SW 1271 (cell line): ENCODE measurements around the gene TPPP.
"Not testable (repeated sequence)": the region's sequence is repeated elsewhere in the genome, so short reads cannot be mapped to it uniquely, and the experiment has no call there.

ENCODE experiments used
- DNase-seq, 2 experiments: peaks; one replicate each; lab custom pipeline; 2025; lab: John Stamatoyannopoulos, UW

TPPP gene

DNA sequence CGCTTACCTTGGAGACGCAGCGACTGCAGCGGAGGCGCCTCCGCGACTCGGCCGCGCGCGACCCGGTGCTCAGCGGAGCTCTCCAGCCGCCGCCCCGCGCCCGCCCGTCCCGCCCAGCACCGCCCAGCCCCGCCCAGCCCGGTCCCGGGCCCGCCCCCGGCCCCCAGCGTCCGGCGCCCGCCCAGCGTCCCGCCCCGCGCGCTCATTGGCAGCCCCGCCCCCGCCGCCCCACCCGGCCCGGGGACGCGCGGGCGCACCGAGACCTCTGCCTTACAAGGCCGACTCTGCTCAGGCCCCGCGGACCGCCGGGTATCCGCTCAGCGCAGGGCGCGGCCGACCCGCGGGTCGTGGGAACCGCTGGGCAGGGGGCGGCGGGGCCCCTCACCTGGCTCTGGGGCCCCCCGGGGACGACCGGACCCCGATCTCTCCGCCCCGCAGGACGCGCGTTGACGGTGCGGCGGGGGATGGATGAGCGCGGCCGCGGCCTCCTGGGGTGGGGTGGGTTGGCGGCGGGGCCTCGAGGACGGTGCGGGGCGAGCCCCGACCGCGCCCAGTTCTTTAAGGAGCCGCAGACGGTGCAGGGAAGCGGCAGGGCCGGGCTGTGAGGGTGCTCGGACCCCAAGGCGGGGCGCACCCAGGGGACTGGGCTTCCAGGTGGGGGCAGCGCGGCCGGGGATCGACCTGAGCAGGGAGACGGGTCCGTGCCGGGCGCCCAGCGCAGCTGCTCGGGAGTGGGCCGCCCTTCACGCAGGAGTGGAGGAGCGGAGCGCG, at the start of gene TPPP:
TPPP (minus strand) TSS at position 82 of the 771 bp plus-strand sequence. CDS start 15,292 bp downstream, outside the sequence.
- peak; percentile 60 to 69 for DNase-seq

DNA sequence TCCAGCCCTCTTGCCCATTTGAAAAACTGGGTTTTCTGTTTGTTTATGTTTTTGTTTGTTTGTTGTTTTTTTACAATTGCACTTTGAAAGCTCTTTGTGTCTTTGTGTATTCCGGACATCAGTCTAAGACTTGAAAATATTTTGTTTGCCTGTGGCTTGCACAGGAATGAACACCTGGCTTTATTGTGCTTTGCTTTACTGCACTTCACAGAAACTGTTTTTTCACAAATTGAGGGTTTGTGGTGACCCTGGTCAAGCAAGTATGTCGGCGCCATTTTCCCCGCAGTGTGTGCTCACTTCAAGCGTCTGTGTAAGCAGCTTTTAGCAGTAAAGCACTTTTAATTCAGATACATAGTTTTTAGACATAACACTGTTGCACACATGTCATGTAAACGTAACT, 49.1 kb upstream of the TPPP start:
- DNase-seq: not testable (repeated sequence)

DNA sequence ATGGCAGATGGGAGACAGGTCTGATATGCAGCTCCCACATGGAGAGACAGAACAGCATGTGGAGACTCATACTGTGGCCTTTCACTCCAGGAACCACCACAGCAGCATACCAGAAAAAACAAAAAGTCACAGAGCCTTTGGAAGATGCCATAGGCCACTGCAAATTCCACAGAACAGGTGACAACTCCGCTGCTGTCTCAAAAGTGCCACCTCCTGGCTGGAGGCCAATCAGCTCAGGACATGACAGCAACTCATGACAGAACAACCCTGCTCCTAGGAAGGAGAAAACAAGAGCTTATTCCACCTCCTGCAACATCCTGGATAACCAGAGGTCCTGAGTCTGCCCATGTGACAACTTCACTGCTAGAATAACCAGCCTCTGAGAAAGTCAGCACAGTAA, 41.0 kb upstream of the TPPP start:
- DNase-seq: not testable (repeated sequence)

DNA sequence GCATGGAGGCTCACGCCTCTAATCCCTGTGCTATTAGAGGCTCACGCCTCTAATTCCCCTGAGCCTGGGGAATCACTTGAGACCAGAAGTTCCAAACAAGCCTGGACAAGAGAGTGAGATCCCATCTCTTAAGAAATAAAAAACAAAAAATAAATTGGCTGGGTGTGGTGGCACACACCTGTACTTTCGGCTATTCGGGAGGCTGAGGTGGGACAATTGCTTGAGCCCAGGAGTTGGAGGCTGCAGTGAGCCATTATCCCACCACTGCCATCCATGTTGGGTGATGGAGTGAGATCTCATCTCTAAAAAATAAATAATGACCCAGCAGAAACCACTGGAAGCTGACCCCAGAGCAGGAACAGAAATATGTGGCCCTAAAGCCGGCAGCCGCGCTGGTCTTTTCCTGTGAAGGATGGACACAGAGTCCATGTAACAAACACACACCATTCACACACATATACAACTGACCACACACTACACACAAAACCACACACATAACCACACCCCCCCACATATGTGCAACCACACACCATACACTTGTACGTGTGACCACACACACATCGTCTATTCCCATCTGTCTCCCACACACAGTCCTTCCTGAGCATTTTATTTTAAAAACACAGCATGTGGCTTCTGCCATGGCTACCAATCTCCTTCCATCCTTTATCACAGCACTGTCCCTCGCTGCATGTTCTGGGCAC, 39.8 kb upstream of the TPPP start:
- DNase-seq: not testable (repeated sequence)

DNA sequence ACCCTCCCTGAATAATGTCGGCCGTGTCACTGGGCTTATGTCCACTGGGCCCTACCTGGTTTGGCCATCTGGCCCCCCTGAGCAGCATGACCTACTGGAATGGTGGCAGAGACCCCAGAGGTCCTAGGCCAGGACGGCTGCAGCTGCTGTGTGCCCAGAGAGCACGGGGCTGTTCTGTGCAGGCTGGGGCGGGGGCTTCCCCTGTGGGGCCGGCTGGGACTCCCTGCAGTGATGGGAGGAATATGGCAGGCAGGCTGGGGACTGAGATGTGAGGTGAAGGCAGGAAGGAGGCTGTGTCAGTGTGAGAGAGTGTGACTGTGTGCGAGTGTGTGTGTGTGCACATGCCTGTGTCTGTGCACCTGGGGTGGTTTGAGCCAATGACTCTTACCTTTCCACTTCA, 36.1 kb upstream of the TPPP start:
- not testable (repeated sequence) for DNase-seq

DNA sequence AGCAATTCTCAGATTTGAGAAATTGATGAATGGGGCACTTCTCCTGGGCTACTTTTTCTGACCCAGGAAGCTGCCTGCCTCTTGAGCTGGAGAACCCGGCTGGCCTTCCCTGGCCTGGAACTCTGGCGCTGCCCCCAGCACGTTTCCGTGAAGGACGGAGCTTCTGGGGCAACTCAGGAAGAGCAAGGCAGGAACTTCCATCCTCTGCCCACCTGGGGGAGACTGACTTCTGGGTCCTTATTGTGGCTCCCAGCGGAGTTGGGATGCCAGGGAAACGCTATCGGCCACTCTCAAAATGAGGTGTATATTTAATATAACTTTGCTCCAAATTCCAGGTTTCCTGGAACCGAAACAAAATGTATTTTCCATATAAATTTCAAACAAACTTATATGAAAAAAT, 33.9 kb upstream of the TPPP start:
- not testable (repeated sequence) for DNase-seq

DNA sequence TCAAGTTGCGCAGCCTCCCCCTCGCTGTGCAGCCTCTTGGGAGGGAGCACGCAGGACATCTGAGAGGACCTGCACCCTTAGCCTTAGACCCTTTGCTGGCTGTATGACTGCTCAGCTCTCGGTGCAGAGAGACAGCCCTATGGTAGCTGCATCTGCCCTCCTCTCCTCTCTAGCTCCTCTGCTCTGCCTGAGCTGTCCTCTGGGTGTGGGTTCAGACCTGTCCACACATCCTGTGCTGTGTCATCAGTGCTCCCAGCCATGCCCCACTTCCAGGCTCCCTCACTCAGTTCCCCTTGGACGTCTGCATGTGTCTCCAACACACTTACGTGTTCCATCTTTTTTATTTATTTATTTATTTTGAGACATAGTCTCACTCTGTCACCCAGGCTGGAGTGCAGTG, 30.7 kb upstream of the TPPP start:
- DNase-seq: not testable (repeated sequence)

DNA sequence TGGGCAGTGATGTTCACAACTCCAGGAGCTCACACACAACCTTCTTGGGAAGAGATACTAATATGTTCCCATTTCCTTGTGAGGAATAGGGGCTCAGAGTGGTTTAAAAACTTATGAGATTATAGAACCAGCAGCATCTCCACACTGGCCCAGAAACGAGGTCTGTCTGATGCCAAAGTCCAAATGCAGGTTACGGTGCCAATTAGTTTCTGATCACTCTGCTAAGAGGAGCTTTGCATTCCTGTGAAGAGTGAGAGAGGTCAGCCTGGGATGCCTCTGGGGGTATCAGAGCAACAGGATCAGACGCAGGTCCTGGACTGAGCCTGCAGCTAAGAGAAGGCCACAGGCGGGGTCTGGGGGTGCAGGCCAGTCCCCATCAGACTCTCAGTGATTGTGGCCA, 30.2 kb upstream of the TPPP start:
- not testable (repeated sequence) for DNase-seq

DNA sequence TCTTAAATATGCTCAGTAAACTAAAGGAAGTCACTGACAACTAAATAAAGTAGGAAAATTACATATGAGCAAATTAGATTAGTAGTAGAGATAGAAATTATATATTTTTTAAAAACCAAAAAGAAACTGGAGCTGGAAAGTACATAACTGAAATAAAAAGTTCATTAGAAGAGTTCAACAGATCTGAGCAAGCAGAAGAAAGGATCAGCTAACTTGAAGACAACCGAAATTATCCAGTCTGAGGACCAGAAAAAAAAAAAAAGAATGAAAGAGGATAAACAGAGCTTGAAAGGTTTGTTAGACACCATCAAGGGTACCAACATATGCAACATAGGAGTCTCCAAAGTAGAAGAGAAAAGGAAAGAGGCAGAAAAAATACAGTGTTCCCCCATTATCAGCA, 26.2 kb upstream of the TPPP start:
- DNase-seq: not testable (repeated sequence)

DNA sequence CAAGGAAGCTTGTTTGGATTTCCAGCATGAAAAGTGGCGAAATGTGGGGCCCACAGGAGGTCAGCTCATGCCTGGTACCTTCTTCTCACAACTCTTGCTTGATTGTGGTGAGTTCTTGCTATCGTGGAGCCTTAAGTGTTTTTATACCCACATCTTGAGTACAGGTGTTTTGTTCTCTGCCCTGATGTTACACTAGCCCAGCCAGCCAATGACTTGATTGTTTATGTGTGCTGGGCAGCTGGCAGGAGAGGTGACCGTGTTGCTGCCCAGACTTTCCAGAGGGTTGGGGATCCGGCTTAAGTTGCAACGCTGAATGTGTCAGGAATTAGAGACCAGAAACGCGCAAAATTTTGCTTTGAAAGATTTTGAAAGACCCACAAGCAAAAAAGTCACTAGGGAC, 24.0 kb upstream of the TPPP start:
- DNase-seq: no peak

DNA sequence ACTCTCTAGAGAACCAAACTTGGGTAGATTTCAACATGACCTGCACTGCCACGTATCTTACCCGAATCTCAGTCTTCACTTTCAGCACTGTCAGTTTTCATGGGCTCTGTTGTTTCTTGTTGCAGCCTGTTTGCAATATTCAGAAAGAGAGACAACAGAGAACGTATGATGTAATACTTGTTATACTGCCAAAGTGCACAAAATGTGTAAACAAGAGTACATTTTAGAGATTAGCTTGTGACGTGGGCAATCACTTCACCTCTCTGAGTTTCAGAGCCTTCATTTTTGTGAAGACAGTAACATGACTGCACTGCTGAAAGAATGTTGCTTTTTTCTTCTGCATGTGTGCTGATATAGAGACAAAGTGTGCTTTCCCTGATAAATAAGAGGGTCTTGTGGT, 23.6 kb upstream of the TPPP start:
- not testable (repeated sequence) for DNase-seq

DNA sequence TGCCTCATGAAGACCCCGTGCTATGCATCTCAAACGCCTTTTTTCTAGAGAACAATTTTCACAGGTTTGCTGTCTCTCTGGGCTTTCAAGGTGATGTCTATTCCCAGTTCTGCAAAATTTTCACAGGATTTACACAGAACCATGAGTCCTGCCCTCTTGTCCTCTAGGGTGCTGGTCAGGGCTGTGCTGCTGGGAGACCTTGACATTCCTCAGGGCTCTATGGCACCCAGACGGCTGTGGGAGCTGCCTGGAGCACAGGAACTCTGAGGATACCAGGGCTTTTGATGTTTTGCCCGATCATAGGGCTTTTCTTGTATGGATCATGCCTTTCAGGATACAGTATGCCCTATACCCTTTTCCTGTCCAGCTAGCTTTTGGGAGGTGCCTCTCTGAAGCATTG, 22.5 kb upstream of the TPPP start:
- DNase-seq: not testable (repeated sequence)

DNA sequence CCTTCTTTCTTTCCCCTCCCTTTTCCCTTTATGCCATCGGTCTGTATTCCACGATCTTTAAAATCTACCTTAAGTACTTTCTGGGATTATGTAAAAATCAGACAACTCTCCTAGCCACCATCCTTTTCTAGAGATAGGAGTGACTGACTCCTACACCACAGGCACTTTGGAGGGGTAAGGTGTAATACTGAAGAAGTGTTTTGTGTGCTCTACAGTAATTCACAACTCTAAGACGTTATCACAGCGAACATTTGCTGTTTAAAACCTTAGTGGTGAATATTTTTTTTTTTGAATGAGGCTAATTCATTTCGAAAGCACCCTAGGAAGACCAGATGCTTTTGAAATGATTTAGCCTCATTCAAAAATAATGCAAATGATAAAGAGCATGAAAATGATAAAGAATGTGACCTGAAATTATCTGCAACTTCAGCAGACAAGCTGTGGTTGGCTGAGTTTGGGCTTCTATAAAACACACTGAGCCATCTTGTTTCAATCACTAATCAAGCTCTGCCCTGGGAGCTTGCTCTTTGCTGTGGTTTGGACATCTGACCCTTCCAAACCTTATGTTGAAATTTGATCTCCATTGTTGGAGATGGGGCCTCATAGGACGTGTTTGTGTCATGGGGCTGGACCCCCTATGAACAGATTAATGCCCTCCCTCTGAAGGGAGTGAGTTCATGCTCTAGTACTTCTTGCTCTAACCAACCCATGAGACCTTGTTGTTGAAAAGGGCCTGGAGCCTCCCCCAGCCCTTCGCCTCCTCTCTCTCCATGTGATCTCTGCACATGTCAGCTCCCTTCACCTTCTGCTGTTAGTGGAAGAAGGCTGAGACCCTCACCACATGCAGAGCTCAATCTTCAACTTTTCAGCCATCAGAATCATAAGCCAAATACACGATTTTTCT, 21.3 kb upstream of the TPPP start:
- DNase-seq: not testable (repeated sequence)

DNA sequence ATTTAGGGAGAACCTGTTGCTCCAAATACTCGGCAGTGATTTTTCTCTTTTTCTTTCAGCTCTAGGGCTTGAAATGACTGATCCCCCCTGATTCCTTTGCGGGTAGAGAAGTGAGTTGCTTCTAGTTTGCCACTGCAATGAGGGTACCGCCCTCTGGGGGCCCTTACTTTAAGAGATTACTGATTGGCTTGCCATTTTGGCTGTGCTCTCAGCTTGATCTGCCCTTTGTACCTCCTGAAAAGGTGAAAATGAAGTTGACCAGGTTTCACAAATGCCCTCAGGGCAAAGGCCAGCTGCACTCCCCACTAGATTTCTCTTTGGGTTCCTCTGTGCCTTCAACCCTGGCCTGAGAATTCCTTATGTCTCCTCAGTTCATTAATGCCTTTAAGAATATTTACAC, 20.5 kb upstream of the TPPP start:
- DNase-seq: not testable (repeated sequence)

DNA sequence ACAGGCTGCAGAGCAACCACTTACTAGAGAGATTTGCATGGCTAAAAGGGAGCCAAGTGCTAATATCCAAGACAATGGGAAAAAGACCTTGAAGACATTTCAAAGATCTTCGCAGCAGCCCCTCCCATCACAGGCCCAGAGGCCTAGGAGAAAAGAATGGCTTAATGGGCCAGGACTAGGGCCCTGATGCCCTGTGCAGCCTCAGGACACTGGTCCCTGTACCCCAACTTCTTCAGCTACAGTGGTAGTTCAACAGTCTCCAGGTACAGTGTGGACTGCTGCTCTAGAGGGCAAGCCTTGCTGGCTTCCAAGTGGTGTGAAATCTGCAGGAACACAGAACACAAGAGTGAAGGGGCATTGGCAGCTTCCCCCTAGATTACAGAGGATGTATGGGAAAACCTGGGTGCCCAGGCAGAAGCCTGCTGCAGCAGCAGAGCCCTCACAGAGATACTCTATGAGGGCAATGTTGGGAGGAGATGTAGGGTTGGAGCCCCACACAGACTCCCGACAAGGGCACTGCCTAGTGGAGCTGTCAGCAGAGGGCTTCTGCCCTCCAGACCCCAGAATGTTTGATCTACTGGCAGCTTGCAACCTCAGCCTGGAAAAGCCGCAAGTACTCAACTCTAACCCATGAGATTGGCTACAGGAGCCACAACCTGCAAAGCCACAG, 15.8 kb upstream of the TPPP start:
- not testable (repeated sequence) for DNase-seq

DNA sequence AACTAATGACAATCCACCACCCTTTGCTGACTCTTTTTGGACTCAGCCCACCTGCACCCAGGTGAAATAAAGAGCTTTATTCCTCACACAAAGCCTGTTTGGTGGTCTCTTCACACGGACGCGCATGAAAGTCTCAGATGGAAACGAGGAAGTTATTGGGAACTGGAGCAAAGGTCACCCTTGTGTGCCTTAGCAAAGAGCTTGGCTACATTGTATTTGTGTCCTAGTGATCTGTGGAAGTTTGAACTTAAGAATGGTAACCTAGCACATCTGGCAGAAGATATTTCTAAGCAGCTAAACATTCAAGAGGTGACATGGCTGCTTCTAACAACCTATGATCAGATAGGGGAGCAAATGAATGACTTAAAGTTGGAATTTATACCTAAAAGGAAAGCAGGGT, 15.2 kb upstream of the TPPP start:
- DNase-seq: not testable (repeated sequence)

DNA sequence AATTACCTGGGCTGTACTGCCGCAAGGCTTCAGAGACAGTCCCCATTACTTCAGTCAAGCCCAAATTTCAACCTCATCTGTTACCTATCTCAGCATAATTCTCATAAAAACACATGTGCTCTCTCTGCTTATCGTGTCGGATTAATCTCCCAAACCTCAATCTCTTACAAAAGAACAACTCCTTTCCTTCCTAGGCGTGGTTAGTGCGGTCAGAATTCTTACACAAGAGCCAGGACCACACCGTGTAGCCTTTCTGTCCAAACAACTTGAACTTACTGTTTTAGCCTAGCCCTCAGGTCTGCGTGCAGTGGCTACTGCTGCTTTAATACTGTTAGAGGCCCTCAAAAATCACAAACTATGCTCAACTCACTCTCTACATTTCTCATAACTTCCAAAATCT, 13.0 kb upstream of the TPPP start:
- not testable (repeated sequence) for DNase-seq

DNA sequence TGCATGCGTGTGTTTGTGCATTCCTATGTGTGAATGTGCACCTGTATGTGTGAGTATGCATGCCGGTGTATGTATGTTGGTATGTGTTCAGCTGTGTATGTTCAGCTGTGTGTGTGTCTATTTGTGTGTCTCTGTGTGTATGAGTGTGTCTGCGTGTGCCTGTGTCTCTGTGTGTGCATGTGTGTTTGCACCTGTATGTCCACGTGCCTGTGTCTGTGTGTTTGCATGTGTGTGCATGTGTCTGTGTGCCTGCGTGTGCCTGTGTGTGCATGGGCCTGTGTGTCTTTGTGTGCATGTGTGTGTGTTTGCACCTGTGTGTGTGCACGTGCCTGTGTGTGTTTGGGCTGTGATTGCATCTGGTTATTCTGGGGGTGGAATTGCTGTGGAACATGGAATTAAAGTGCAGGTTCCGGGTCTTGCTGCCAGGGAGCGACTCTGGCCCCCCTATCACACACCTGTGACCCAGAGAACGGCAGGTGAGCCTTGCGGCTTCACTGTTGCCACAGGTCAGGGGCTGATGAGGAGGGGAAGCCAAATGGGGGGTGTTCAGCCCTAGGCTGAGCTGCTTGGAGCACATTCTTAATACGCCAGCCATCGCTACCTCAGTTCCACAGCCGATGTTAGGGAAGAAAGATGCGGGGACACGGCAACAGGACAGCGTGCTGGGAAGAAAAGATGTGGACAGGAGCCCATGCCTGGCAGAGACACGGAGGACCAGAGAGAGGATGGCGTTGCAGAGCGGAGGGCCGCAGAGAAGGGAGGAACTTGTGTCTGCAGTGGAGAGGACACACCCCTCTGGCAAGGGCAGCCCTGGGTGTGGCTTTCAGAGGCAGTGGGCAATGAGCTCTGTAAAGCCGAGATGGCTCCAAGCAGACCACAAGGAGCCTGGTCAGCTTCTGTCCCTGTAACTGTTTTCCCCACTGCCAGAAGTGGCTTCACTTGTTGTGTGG, 3.9 kb upstream of the TPPP start:
- DNase-seq: not testable (repeated sequence)

DNA sequence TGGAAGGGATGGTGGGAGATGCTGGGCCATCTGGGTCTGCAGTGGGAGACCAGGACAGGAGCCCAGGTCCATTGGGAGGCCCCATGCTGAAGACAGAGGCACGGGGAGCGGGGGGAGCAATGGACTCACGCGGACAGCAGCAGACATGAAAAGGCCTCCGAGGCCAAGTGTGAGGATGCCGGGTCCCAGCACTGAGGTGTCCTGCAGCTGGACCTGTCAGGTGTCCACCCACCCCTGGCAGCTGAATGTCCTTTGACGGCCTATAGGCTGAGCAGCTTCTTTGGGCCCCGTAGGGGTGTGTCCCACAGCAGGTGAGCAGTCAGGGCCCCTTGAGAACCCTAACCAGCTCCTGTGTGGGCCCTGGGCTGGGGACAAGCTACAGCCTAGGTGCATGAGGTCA, 3.0 kb upstream of the TPPP start:
- DNase-seq: not testable (repeated sequence)

DNA sequence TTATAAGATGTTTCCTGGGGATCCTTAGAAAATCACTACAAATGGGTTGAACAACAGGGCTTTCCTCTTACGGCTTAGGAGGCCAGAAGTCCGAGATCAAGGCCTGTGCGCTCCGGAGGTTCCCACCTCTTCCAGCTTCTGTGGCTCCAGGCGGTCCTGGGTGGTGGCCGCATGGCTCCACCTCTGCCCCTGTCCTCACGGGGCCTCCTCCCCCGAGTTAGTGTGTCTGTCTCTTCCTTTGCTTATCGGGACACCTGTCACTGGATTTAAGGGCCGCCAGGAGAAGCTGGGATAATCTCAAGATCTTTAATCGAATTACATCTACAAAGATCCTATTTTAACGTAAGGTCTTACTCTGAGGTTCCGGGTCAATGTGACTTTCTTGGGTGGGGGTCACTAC, 2.3 kb upstream of the TPPP start:
- not testable (repeated sequence) for DNase-seq

DNA sequence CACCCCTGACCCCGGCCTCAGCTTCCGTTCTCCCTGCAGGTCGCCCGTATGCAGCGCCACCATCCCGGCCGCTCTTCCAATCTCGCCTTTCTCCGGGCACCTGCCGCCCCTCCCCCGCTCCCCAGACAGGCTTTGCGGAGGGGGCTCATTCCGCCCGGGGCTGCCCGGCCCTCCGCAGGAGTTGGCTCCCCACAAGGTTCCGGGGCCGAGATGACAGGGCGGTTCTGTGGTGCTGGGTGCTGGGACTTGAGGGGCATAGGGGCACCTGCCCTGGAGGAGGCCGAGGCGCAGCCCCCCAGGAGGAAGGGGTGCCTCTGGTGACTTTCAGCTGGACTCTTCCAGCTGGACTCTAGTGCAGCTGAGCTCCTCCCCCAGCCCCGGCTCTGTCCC, 885 bp upstream of the TPPP start:
- not testable (repeated sequence) for DNase-seq
